Neural cell (in vitro differentiated cells): ENCODE data around the gene HLCS. TPM values are rescaled to one million over a fixed set of nuclear protein-coding genes. Genes with fewer than 3 reads are reported as not detected.

ENCODE experiments used
- H2AFZ ChIP-seq: fragments of 200-600, 300-800 bp; sonication (generic), shearing (Covaris generic); 2 replicates; pipeline ENCODE4 v1.6.0; 2014; ENCODE audit warnings: low read depth, mild to moderate bottlenecking, antibody characterized with exemption, low read length, moderate library complexity
- H3F3A ChIP-seq: fragments of 200-600 bp; shearing (Covaris generic); 2 replicates; pipeline ENCODE4 v1.6.1; 2016; ENCODE audit warnings: mild to moderate bottlenecking, moderate library complexity, mixed read lengths, antibody characterized with exemption, low read length; ENCODE audit not compliant: insufficient read depth, poor library complexity, severe bottlenecking
- H3K27ac ChIP-seq: fragments of 200-600, 300-800 bp; sonication (generic), shearing (Covaris generic); 2 replicates; pipeline ENCODE4 v1.5.1; 2014; ENCODE audit warnings: mild to moderate bottlenecking, low read length, moderate library complexity
- H3K27me3 ChIP-seq: fragments of 300-800, 200-600 bp; sonication (generic), shearing (Covaris generic); 2 replicates; pipeline ENCODE4 v1.6.0; 2014; ENCODE audit warnings: mild to moderate bottlenecking, low read depth, low read length, moderate library complexity; ENCODE audit not compliant: insufficient read depth
- H3K36me3 ChIP-seq: fragments of 300-800, 200-600 bp; sonication (generic), shearing (Covaris generic); 2 replicates; pipeline ENCODE4 v1.5.1; 2014; ENCODE audit warnings: mild to moderate bottlenecking, antibody characterized with exemption, low read length, moderate library complexity; ENCODE audit not compliant: insufficient read depth
- H3K4me2 ChIP-seq: fragments of 300-800, 200-600 bp; sonication (generic), shearing (Covaris generic); 2 replicates; pipeline ENCODE4 v1.6.0; 2014; ENCODE audit warnings: mild to moderate bottlenecking, low read length
- H3K4me3 ChIP-seq: fragments of 300-800, 200-600 bp; sonication (generic), shearing (Covaris generic); 2 replicates; pipeline ENCODE4 v1.5.1; 2014; ENCODE audit warnings: mild to moderate bottlenecking, low read length, moderate library complexity
- H3K79me2 ChIP-seq: fragments of 200-600 bp; shearing (Covaris generic); replicated peaks from 2 replicates; pipeline ENCODE4 v1.6.0; 2014; ENCODE audit warnings: mild to moderate bottlenecking, low read length, moderate library complexity; ENCODE audit not compliant: insufficient read depth
- H3K9ac ChIP-seq: fragments of 300-800, 200-600 bp; sonication (generic), shearing (Covaris generic); 2 replicates; pipeline ENCODE4 v1.6.1; 2016; ENCODE audit warnings: mild to moderate bottlenecking, low read length, mixed read lengths
- H3K9me2 ChIP-seq: fragments of 200-600 bp; shearing (Covaris generic); 2 replicates; pipeline ENCODE4 v1.6.1; 2016; ENCODE audit warnings: mild to moderate bottlenecking, low read length, mixed read lengths; ENCODE audit not compliant: insufficient read depth
- H3K9me3 ChIP-seq: fragments of 200-600, 300-800 bp; sonication (generic), shearing (Covaris generic); 2 replicates; pipeline ENCODE4 v1.6.1; 2016; ENCODE audit warnings: mild to moderate bottlenecking, mixed run types, low read length, moderate library complexity, mixed read lengths
- H4K20me1 ChIP-seq: fragments of 200-600 bp; shearing (Covaris generic); 2 replicates; pipeline ENCODE4 v1.6.1; 2016; ENCODE audit warnings: mild to moderate bottlenecking, mixed run types; ENCODE audit not compliant: insufficient read depth
- CTCF ChIP-seq: fragments of 450-650 bp; IDR thresholded peaks from 2 replicates; pipeline ENCODE4 v1.5.1; 2014; ENCODE audit warnings: antibody characterized with exemption, mild to moderate bottlenecking, moderate library complexity; ENCODE audit not compliant: poor library complexity, severe bottlenecking
- EP300 ChIP-seq: fragments of 450-650 bp; conservative IDR thresholded peaks from 2 replicates; pipeline ENCODE4 v1.6.1; 2014; ENCODE audit warnings: antibody characterized with exemption, mild to moderate bottlenecking, moderate library complexity; ENCODE audit not compliant: poor library complexity, severe bottlenecking
- EZH2 ChIP-seq: fragments of 200-600, 300-800 bp; shearing (Covaris generic), sonication (generic); IDR thresholded peaks from 2 replicates; pipeline ENCODE4 v1.6.1; 2014; ENCODE audit warnings: antibody characterized with exemption, low read length, borderline replicate concordance, mild to moderate bottlenecking; ENCODE audit not compliant: insufficient read depth, poor library complexity, severe bottlenecking
- MXI1 ChIP-seq: fragments of 450-650 bp; conservative IDR thresholded peaks from 2 replicates; pipeline ENCODE4 v1.6.1; 2014; ENCODE audit warnings: antibody characterized with exemption, mild to moderate bottlenecking; ENCODE audit not compliant: poor library complexity, severe bottlenecking
- POLR2AphosphoS5 ChIP-seq: IDR thresholded peaks from 2 replicates; pipeline ENCODE4 v1.6.1; 2012
- RAD21 ChIP-seq: fragments of 450-650 bp; conservative IDR thresholded peaks from 2 replicates; pipeline ENCODE4 v1.6.1; 2014; ENCODE audit warnings: antibody characterized with exemption, mild to moderate bottlenecking, moderate library complexity
- REST ChIP-seq: IDR thresholded peaks from 2 replicates; pipeline ENCODE4 v1.6.1; 2012; ENCODE audit warnings: borderline replicate concordance
- SMC3 ChIP-seq: fragments of 450-650 bp; conservative IDR thresholded peaks from 2 replicates; pipeline ENCODE4 v1.6.1; 2014; ENCODE audit warnings: antibody characterized with exemption, mild to moderate bottlenecking, moderate library complexity; ENCODE audit not compliant: poor library complexity
- TAF1 ChIP-seq: IDR thresholded peaks from 2 replicates; pipeline ENCODE4 v1.6.1; 2012; ENCODE audit warnings: low read depth
- polyA plus RNA-seq: library from polyadenylated mRNA; depleted of rRNA; stranded (reverse); fragments of >200 nt; gene quantifications from 2 replicates; pipeline ENCODE4 v1.2.3, GENCODE V29; 2014

HLCS gene
- polyA plus RNA-seq, 1 donor from 2014 or later, result 12.1 TPM

- H3K9me2 ChIP-seq, result no peaks in the 10 kb centered on the region
- H3K4me3 ChIP-seq, result no peak overlapping the region
- H3K79me2 ChIP-seq, result no peaks in the 10 kb centered on the region
- no peak overlapping the region for H3K4me2 ChIP-seq
- no peaks in the 10 kb centered on the region for H3K9me3 ChIP-seq
- H3K36me3 ChIP-seq, result no peaks in the 10 kb centered on the region
- no peaks in the 10 kb centered on the region for H3K27me3 ChIP-seq
- H2AFZ ChIP-seq, result no peak overlapping the region
- no peaks in the 10 kb centered on the region for H4K20me1 ChIP-seq
- TF ChIP-seq EZH2, result no peak
- no peak for TF ChIP-seq POLR2AphosphoS5
- TF ChIP-seq REST, result no peak
- TF ChIP-seq RAD21, result no peak
- no peak for TF ChIP-seq TAF1
- no peak for TF ChIP-seq CTCF
- TF ChIP-seq MXI1, result no peak
- no peak for TF ChIP-seq EP300
- TF ChIP-seq SMC3, result no peak
- H3F3A ChIP-seq, result no peaks in the 10 kb centered on the region
- H3K27ac ChIP-seq, result no peak overlapping the region
- H3K9ac ChIP-seq, result no peak overlapping the region
Measured at GRCh38 chr21:36738489-36739126, 227.9 kb downstream of the HLCS start.

GRCh38 chr21:36735724-36736320 lies 230.6 kb downstream of the HLCS start:
- H3K9me3 ChIP-seq, result no peaks in the 10 kb centered on the region
- H3F3A ChIP-seq, result no peaks in the 10 kb centered on the region
- H2AFZ ChIP-seq, result no peak overlapping the region
- no peaks in the 10 kb centered on the region for H3K9me2 ChIP-seq
- TF ChIP-seq POLR2AphosphoS5 (no peak), SMC3 (no peak), CTCF (no peak), REST (no peak), MXI1 (no peak), RAD21 (no peak), EZH2 (no peak), TAF1 (no peak), EP300 (no peak)
- no peaks in the 10 kb centered on the region for H3K27me3 ChIP-seq
- no peak overlapping the region for H3K9ac ChIP-seq
- H3K79me2 ChIP-seq, result no peaks in the 10 kb centered on the region
- H3K36me3 ChIP-seq, result no peaks in the 10 kb centered on the region
- no peak overlapping the region for H3K4me2 ChIP-seq
- H3K4me3 ChIP-seq, result no peak overlapping the region
- H3K27ac ChIP-seq, result no peak overlapping the region
- no peaks in the 10 kb centered on the region for H4K20me1 ChIP-seq
